GM12878 (cell line): ENCODE data around the gene ABHD14A.

ENCODE experiments used
- BCLAF1 ChIP-seq: fragments of 450-650 bp; IDR thresholded peaks from 2 replicates; pipeline ENCODE4 v1.6.1; 2017; ENCODE audit warnings: antibody characterized with exemption, mild to moderate bottlenecking, moderate library complexity
- CTCF ChIP-seq, 3 experiments: IDR thresholded peaks in 2 of 3; conservative IDR thresholded peaks in 1 of 3; 2 replicates each; pipeline ENCODE4 v1.5.1; 2011; ENCODE audit warnings: low read depth in 3 of 3, low read length in 3 of 3, mild to moderate bottlenecking in 3 of 3, control low read depth in 2 of 3, moderate library complexity in 2 of 3, inconsistent platforms in 1 of 3, mixed read lengths in 1 of 3; ENCODE audit not compliant: control insufficient read depth in 2 of 3, insufficient read depth in 1 of 3; ENCODE audit errors: extremely low read depth in 1 of 3
- MXI1 ChIP-seq: fragments of 150-350 bp; IDR thresholded peaks from 2 replicates; pipeline ENCODE4 v1.6.1; 2011; ENCODE audit warnings: low read depth, mild to moderate bottlenecking, inconsistent platforms, low read length, improper control_type of control experiment
- NBN ChIP-seq: fragments of 450-650 bp; IDR thresholded peaks from 2 replicates; pipeline ENCODE4 v1.6.1; 2016
- NFYB ChIP-seq: IDR thresholded peaks from 2 replicates; pipeline ENCODE4 v1.6.1; 2011; ENCODE audit warnings: low read depth, mild to moderate bottlenecking, low read length, improper control_type of control experiment, moderate library complexity; ENCODE audit not compliant: insufficient read depth
- POLR2A ChIP-seq: IDR thresholded peaks from 2 replicates; pipeline ENCODE4 v1.6.1; 2011; ENCODE audit warnings: low read depth, mild to moderate bottlenecking, low read length
- POLR2AphosphoS5 ChIP-seq: IDR thresholded peaks from 2 replicates; pipeline ENCODE4 v1.6.1; 2011; ENCODE audit warnings: mild to moderate bottlenecking, low read length, inconsistent platforms
- RFX5 ChIP-seq: IDR thresholded peaks from 2 replicates; pipeline ENCODE4 v1.6.1; 2011; ENCODE audit warnings: low read depth, low read length, improper control_type of control experiment
- SIN3A ChIP-seq: IDR thresholded peaks from 2 replicates; pipeline ENCODE4 v1.6.1; 2012; ENCODE audit warnings: low read depth, low read length, improper control_type of control experiment

GRCh38 chr3:52029053-52029452 is 54.2 kb downstream of the ABHD14A start:
- TF ChIP-seq RFX5, result no peak
- no peak for TF ChIP-seq BCLAF1
- TF ChIP-seq NFYB, result no peak
- TF ChIP-seq POLR2A, result no peak
- no peak for TF ChIP-seq NBN
- no peak for TF ChIP-seq CTCF (IDR thresholded peaks at IDR 0.05 in 2 of 3, conservative IDR thresholded peaks at IDR 0.05 in 1 of 3; ENCODE audit: control insufficient read depth in 2 of 3, extremely low read depth in 1 of 3, insufficient read depth in 1 of 3, low read depth in 3 of 3, low read length in 3 of 3)
- TF ChIP-seq POLR2AphosphoS5, result no peak
- TF ChIP-seq MXI1, result no peak
- no peak for TF ChIP-seq SIN3A
